Measurements from ENCODE around the gene ITPR1.

DNA sequence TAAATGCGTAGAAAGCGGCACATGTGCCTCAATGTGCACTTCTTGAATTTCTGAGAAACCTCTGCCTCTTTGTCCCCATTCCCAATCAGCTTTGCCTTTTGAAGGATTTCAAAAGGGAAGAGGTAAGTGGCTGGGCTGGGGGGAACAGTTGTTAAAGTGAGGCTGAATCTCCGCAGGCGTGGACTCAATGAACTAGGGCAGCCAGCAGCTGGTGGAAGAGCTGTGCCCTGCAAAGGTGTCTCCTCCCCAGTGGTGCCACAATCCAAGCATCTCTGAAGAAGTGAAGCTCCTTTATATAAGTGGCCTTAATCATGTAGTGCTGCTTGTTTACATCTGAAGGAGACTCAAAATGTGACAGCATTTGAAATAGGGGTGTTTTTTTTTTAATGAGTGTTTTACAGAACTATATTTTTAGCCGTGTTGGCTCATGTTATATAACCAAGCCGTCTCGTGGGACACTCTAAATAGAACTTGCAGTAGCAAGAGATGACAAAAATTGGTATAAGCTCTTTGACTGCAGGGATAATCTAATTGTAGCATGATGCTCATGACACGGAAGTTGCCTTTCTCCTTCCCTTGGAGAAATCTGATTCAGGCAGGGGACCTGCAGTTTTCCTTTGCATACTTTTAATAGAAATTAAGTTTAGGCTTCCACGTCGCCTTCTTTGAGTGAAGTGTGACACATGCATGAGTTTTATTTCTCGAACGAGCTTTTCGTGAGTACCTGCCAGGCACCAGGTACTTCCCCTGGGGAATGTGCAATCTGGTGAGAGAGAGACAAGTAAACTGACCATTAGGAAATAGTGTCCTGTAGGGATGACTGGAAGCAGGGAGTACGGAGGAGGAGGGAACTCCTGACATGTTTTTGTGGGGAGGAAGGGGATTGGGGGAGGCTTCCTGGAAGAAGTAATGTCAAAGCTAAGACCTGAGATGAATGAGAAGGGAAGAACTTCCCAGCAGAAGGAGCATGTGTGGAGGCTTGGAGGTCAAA is 306.4 kb downstream of the ITPR1 start:
- TF ChIP-seq MEF2A (IDR thresholded peaks at IDR 0.05; ENCODE audit: borderline replicate concordance, low read depth) (no peak), ELF1 (IDR thresholded peaks at IDR 0.05) (no peak)
- TF ChIP-seq, protein P1, sequence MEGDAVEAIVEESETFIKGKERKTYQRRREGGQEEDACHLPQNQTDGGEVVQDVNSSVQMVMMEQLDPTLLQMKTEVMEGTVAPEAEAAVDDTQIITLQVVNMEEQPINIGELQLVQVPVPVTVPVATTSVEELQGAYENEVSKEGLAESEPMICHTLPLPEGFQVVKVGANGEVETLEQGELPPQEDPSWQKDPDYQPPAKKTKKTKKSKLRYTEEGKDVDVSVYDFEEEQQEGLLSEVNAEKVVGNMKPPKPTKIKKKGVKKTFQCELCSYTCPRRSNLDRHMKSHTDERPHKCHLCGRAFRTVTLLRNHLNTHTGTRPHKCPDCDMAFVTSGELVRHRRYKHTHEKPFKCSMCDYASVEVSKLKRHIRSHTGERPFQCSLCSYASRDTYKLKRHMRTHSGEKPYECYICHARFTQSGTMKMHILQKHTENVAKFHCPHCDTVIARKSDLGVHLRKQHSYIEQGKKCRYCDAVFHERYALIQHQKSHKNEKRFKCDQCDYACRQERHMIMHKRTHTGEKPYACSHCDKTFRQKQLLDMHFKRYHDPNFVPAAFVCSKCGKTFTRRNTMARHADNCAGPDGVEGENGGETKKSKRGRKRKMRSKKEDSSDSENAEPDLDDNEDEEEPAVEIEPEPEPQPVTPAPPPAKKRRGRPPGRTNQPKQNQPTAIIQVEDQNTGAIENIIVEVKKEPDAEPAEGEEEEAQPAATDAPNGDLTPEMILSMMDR (IDR thresholded peaks at IDR 0.05): no peak
- TF ChIP-seq, protein P2, sequence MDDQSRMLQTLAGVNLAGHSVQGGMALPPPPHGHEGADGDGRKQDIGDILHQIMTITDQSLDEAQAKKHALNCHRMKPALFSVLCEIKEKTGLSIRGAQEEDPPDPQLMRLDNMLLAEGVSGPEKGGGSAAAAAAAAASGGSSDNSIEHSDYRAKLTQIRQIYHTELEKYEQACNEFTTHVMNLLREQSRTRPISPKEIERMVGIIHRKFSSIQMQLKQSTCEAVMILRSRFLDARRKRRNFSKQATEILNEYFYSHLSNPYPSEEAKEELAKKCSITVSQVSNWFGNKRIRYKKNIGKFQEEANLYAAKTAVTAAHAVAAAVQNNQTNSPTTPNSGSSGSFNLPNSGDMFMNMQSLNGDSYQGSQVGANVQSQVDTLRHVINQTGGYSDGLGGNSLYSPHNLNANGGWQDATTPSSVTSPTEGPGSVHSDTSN (IDR thresholded peaks at IDR 0.05): no peak

Data from SK-N-SH (cell line).